GM13977 (cell line): ENCODE data around the gene LPP.

Experiments
- DNase-seq: peaks from one replicate; pipeline ENCODE4 v3.0.0; 2012; ENCODE audit warnings: low spot score
- CTCF ChIP-seq: IDR thresholded peaks from 2 replicates; pipeline ENCODE4 v1.5.1; 2012; ENCODE audit warnings: mild to moderate bottlenecking, control low read depth; ENCODE audit not compliant: insufficient read depth; ENCODE audit errors: extremely low read depth, missing control alignments
- in situ Hi-C: fragments of 300-500 bp; cut with MboI; formaldehyde crosslinking; loops from one replicate; pipeline ENCODE4 v1.12.0; 2022; ENCODE audit warnings: low sequenced_read_pairs, low pct_unique_long_range_greater_than_20kb, mixed read lengths, inconsistent platforms; ENCODE audit not compliant: unreplicated experiment

Gene LPP

GRCh38 chr3:188170461-188171459 lies 16.8 kb downstream of the LPP start:
- TF ChIP-seq CTCF, result no peak
- no peak for DNase-seq
- in situ Hi-C loops, result no loop called here

GRCh38 chr3:188171682-188172467 lies 17.9 kb downstream of the LPP start:
- no peak for DNase-seq
- in situ Hi-C loops, result no loop called here
- no peak for TF ChIP-seq CTCF

- DNase-seq, result no peak
- in situ Hi-C loops, result no loop called here
These were observed 20.5 kb downstream of the LPP start for GRCh38 chr3:188174317-188175044.

GRCh38 chr3:188176476-188176875 lies 22.5 kb downstream of the LPP start:
- DNase-seq, result no peak
- TF ChIP-seq CTCF, result no peak
- in situ Hi-C loops, result no loop called here

More at GRCh38 chr3:188174317-188175044, 20.5 kb downstream of the LPP start:
- no peak for TF ChIP-seq CTCF

GRCh38 chr3:188176884-188177283 lies 22.9 kb downstream of the LPP start:
- no peak for DNase-seq
- in situ Hi-C loops, result no loop called here
- no peak for TF ChIP-seq CTCF

- TF ChIP-seq CTCF, result no peak
- no peak for DNase-seq
- in situ Hi-C loops, result no loop called here
These were observed 23.8 kb downstream of the LPP start for GRCh38 chr3:188177721-188178120.
